Ascending aorta (tissue), 2 donors: ENCODE data around the gene HS3ST3B1. TPM values are rescaled to one million over a fixed set of nuclear protein-coding genes. Genes with fewer than 3 reads are reported as not detected.

Experiments used
- DNase-seq, 2 donors: peaks; one replicate each; pipeline ENCODE4 v3.0.0-alpha.2; 2019; ENCODE audit warnings: low spot score in 2 of 2
- H3K27ac ChIP-seq, 2 donors: fragments of 200-600 bp; sonication (generic); one replicate each; pipeline ENCODE4 v1.5.1; 2016 to 2017; ENCODE audit warnings: mild to moderate bottlenecking in 1 of 2
- H3K27me3 ChIP-seq: fragments of 200-600 bp; sonication (generic); one replicate; pipeline ENCODE4 v1.5.1; 2017
- H3K36me3 ChIP-seq, 2 donors: fragments of 200-600 bp; sonication (generic); one replicate each; pipeline ENCODE4 v1.5.1; 2016
- H3K4me1 ChIP-seq, 2 donors: fragments of 200-600 bp; sonication (generic); one replicate each; pipeline ENCODE4 v1.5.1; 2016 to 2017; ENCODE audit warnings: mild to moderate bottlenecking in 1 of 2
- H3K4me3 ChIP-seq, 2 donors: fragments of 200-600 bp; sonication (generic); one replicate each; pipeline ENCODE4 v1.5.1; 2016 to 2017; ENCODE audit warnings: mild to moderate bottlenecking in 1 of 2
- H3K9me3 ChIP-seq, 2 donors: fragments of 200-600 bp; sonication (generic); one replicate each; pipeline ENCODE4 v1.5.1; 2016
- CTCF ChIP-seq, 3 experiments: fragments of 200-600 bp in 2 of 3; fragments of 450-650 bp in 1 of 3; sonication (generic) in 2 of 3; IDR thresholded peaks; one replicate each; pipeline ENCODE4 v1.5.1; 2016 to 2019; ENCODE audit warnings: antibody characterized with exemption in 3 of 3, mild to moderate bottlenecking in 1 of 3, moderate library complexity in 1 of 3
- intact Hi-C: fragments of 100-400 bp; cut with DNase I; formaldehyde crosslinking; loops from one replicate; pipeline ENCODE4 v1.15.1; 2023
- total RNA-seq: library from RNA; depleted of rRNA; stranded (reverse); fragments of >200 nt; gene quantifications from one replicate; pipeline ENCODE4 v1.1.0, GENCODE V29; 2016

Gene HS3ST3B1
- total RNA-seq, 1 donor from 2014 or later = 14.6 TPM

- no peak for TF ChIP-seq CTCF (IDR thresholded peaks at IDR 0.05)
- no peaks in the 10 kb centered on the region for H3K9me3 ChIP-seq
- H3K36me3 ChIP-seq = no peaks in the 10 kb centered on the region
- intact Hi-C loops = loop anchor here (10.0 kb wide), 1 partner anchor 243 kb away; the partner anchor contains the start of gene COX10
- no peak for DNase-seq
- no peak overlapping the region for H3K27ac ChIP-seq
- no peak overlapping the region for H3K4me3 ChIP-seq
- H3K4me1 ChIP-seq = peaks cover 3 to 13% of the 10 kb centered on the region in 2 donors
- peaks cover 2% of the 10 kb centered on the region for H3K27me3 ChIP-seq
These were observed 6.7 kb downstream of the HS3ST3B1 start for GRCh38 chr17:14307560-14308024.

GRCh38 chr17:14308636-14308964 is 7.7 kb downstream of the HS3ST3B1 start:
- DNase-seq = no peak
- no peak overlapping the region for H3K27ac ChIP-seq
- intact Hi-C loops = loop anchor here (10.0 kb wide), 1 partner anchor 244 kb away; the partner anchor contains the start of gene COX10
- TF ChIP-seq CTCF (IDR thresholded peaks at IDR 0.05) = no peak
- H3K4me1 ChIP-seq = peaks cover 3 to 9% of the 10 kb centered on the region in 2 donors
- H3K36me3 ChIP-seq = no peaks in the 10 kb centered on the region
- no peaks in the 10 kb centered on the region for H3K9me3 ChIP-seq
- peak overlapping the region; percentile 52 to 65 for H3K4me3 ChIP-seq
- H3K27me3 ChIP-seq = peaks cover 2% of the 10 kb centered on the region

- intact Hi-C loops = loop anchor here (10.0 kb wide), 1 partner anchor 244 kb away; the partner anchor contains the start of gene COX10
- no peak for TF ChIP-seq CTCF (IDR thresholded peaks at IDR 0.05)
- H3K27me3 ChIP-seq = peaks cover 2% of the 10 kb centered on the region
- DNase-seq = peak; percentile 53 to 82
- no peaks in the 10 kb centered on the region for H3K9me3 ChIP-seq
- peak overlapping the region; percentile 52 to 65 for H3K4me3 ChIP-seq
- no peaks in the 10 kb centered on the region for H3K36me3 ChIP-seq
- peaks cover 3 to 9% of the 10 kb centered on the region in 2 donors for H3K4me1 ChIP-seq
- no peak overlapping the region for H3K27ac ChIP-seq
These were observed 8.3 kb downstream of the HS3ST3B1 start for GRCh38 chr17:14308965-14309879.

GRCh38 chr17:14310101-14310500 is 9.2 kb downstream of the HS3ST3B1 start:
- Histone ChIP-seq H3K27me3 (peaks cover 2% of the 10 kb centered on the region), H3K4me3 (peak overlapping the region; percentile 52 to 65), H3K36me3 (no peaks in the 10 kb centered on the region), H3K27ac (no peak overlapping the region), H3K4me1 (peaks cover 3 to 9% of the 10 kb centered on the region in 2 donors), H3K9me3 (no peaks in the 10 kb centered on the region)
- TF ChIP-seq CTCF (IDR thresholded peaks at IDR 0.05) = no peak
- no peak for DNase-seq
- intact Hi-C loops = no loop called here

- intact Hi-C loops = no loop called here
- no peaks in the 10 kb centered on the region for H3K9me3 ChIP-seq
These were observed 9.7 kb downstream of the HS3ST3B1 start for GRCh38 chr17:14310605-14311004.

More at GRCh38 chr17:14310605-14311004, 9.7 kb downstream of the HS3ST3B1 start:
- Histone ChIP-seq H3K4me3 (no peak overlapping the region), H3K27ac (no peak overlapping the region), H3K4me1 (peaks cover 3 to 9% of the 10 kb centered on the region in 2 donors), H3K27me3 (peaks cover 2% of the 10 kb centered on the region), H3K36me3 (no peaks in the 10 kb centered on the region)
- no peak for TF ChIP-seq CTCF (IDR thresholded peaks at IDR 0.05)
- DNase-seq = peak in 1 of 2 donors; percentile 44
